Transverse colon (tissue), 3 donors: ENCODE data around the gene ARL8A.

ENCODE experiments used
- CTCF ChIP-seq, 5 experiments: fragments of 200-600 bp in 3 of 5; fragments of 450-650 bp in 2 of 5; sonication (generic) in 3 of 5; IDR thresholded peaks; 1 replicate in 2 of 5; 2 replicates in 3 of 5; pipeline ENCODE4 v1.5.1; 2016 to 2017; ENCODE audit warnings: antibody characterized with exemption in 5 of 5, inconsistent platforms in 3 of 5, mild to moderate bottlenecking in 2 of 5, moderate library complexity in 1 of 5
- POLR2A ChIP-seq: fragments of 450-650 bp; IDR thresholded peaks from one replicate; pipeline ENCODE4 v1.6.1; 2016; ENCODE audit warnings: antibody characterized with exemption, mild to moderate bottlenecking, moderate library complexity

- no peak for TF ChIP-seq POLR2A
- no peak for TF ChIP-seq CTCF (IDR thresholded peaks at IDR 0.05)
Measured at GRCh38 chr1:202133496-202133895, 11.0 kb downstream of the ARL8A start.
